Measurements from ENCODE around the gene SNCAIP. TPM values are rescaled to one million over a fixed set of nuclear protein-coding genes. Genes with fewer than 3 reads are reported as not detected.

The SNCAIP gene
- total and polyA plus RNA-seq, 12 donors, result 0.54 to 2.5 (median 1.4) TPM

GRCh38 chr5:122435234-122435633 lies 123.2 kb downstream of the SNCAIP start:
- intact Hi-C loops (cut with DNase I), result no loop called here
- DNase-seq (no peak), ATAC-seq (no peak)
- Histone ChIP-seq H3K27ac (no peak overlapping the region), H3K9me3 (peaks cover 0 to 3% (median 0%) of the 10 kb centered on the region in 11 donors), H3K4me3 (no peak overlapping the region), H3K27me3 (no peaks in the 10 kb centered on the region), H3K4me1 (no peaks in the 10 kb centered on the region), H3K36me3 (no peaks in the 10 kb centered on the region)
- WGBS, 2 donors, result 88 to 91% methylated on average over 4 of the region's 4 CpGs
- TF ChIP-seq CTCF (IDR thresholded peaks at IDR 0.05), result no peak

DNA sequence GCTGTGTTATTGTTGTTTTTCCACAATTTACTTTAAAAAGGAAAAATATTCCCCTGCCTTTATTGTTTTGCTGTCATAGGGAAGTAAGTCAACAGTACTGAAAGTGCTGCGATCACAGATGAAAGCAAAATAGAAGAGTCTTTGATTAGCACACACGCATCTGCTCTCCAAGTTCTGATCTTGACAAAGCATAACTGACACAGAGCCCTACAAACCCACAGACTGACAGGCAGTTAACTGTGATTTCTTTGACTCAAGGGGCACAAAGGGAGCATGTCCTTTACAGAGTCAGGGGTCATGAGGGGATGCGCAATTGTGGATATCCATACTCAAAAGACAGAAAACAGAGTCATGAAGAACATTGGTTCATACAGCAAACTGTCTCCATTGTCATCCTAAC lies 123.7 kb downstream of the SNCAIP start:
- ATAC-seq (no peak), DNase-seq (no peak)
- TF ChIP-seq CTCF (IDR thresholded peaks at IDR 0.05), result no peak
- Histone ChIP-seq H3K4me1 (no peaks in the 10 kb centered on the region), H3K36me3 (no peaks in the 10 kb centered on the region), H3K4me3 (no peak overlapping the region), H3K27me3 (no peaks in the 10 kb centered on the region), H3K27ac (no peak overlapping the region), H3K9me3 (peaks cover 0 to 3% (median 0%) of the 10 kb centered on the region in 11 donors)
- WGBS, 2 donors, result 94 to 96% methylated on average over 3 of the region's 3 CpGs
- intact Hi-C loops (cut with DNase I), result no loop called here

GRCh38 chr5:122436615-122437014 lies 124.6 kb downstream of the SNCAIP start:
- intact Hi-C loops (cut with DNase I), result no loop called here
- TF ChIP-seq CTCF (IDR thresholded peaks at IDR 0.05), result no peak
- ATAC-seq, result no peak
- no peaks in the 10 kb centered on the region for H3K27me3 ChIP-seq
- no peak overlapping the region for H3K4me3 ChIP-seq
- H3K27ac ChIP-seq, result no peak overlapping the region
- H3K9me3 ChIP-seq, result peaks cover 0 to 3% (median 0%) of the 10 kb centered on the region in 11 donors
- DNase-seq, result no peak
- no peaks in the 10 kb centered on the region for H3K4me1 ChIP-seq
- H3K36me3 ChIP-seq, result no peaks in the 10 kb centered on the region

DNA sequence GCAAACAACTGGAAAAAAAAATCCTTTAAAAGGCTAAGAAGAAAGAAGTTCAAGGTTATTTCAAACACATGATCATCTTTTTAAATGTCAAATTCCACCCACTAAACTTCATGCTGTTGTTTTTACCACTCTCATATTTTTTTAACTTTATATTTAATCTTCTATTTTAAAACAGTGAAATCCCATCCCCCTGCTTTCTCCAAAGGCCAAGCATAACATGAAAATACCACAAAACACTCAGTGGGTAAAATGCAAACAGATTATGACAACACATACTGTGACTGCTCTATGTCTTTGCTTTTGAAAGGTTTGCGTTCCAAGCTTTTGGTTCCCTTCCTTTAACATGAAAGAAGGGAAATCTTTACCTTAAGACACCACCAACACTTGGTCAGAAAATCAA lies 127.6 kb downstream of the SNCAIP start:
- Histone ChIP-seq H3K4me3 (no peak overlapping the region), H3K9me3 (no peaks in the 10 kb centered on the region), H3K27me3 (no peaks in the 10 kb centered on the region), H3K36me3 (peaks cover 0 to 10% (median 0%) of the 10 kb centered on the region in 9 donors), H3K27ac (no peak overlapping the region), H3K4me1 (no peaks in the 10 kb centered on the region)
- ATAC-seq (no peak), DNase-seq (no peak)
- intact Hi-C loops (cut with DNase I), result no loop called here
- TF ChIP-seq CTCF (IDR thresholded peaks at IDR 0.05), result no peak
- 89 to 91% methylated on average over 1 of the region's 1 CpG for WGBS, 2 donors

- no peak overlapping the region for H3K27ac ChIP-seq
- 71 to 80% methylated on average over 1 of the region's 1 CpG for WGBS, 2 donors
These were observed 130.9 kb downstream of the SNCAIP start for GRCh38 chr5:122442938-122443337.

More at GRCh38 chr5:122442938-122443337, 130.9 kb downstream of the SNCAIP start:
- ATAC-seq (no peak), DNase-seq (no peak)
- intact Hi-C loops (cut with DNase I), result no loop called here
- Histone ChIP-seq H3K36me3 (peaks cover 0 to 33% (median 0%) of the 10 kb centered on the region in 9 donors), H3K9me3 (no peaks in the 10 kb centered on the region), H3K4me1 (no peaks in the 10 kb centered on the region), H3K4me3 (no peak overlapping the region), H3K27me3 (no peaks in the 10 kb centered on the region)
- TF ChIP-seq CTCF (IDR thresholded peaks at IDR 0.05), result no peak
